B cell (primary cell): Measurements from ENCODE around the gene AHCY. TPM values are rescaled to one million over a fixed set of nuclear protein-coding genes. Genes with fewer than 3 reads are reported as not detected.

ENCODE experiments used
- ATAC-seq: fragments of 200-7000 bp; cut with Tn5 transposase; one replicate; pipeline ENCODE4 v1.10.0; 2021; ENCODE audit warnings: low read depth, mild to moderate bottlenecking, moderate number of reproducible peaks, moderate library complexity
- CTCF ChIA-PET: fragments of 350-600 bp; sonication (Branson Sonifier 250); formaldehyde crosslinking; loops from one replicate; lab custom pipeline; 2021; ENCODE audit warnings: antibody characterized with exemption, inconsistent platforms; lab: Charles Lee
- POLR2A ChIA-PET: fragments of 350-600 bp; sonication (Branson Sonifier 250); formaldehyde crosslinking; loops from one replicate; lab custom pipeline; 2021; ENCODE audit warnings: antibody characterized with exemption; lab: Charles Lee
- DNase-seq: peaks from one replicate; pipeline ENCODE4 v3.0.0; 2013
- H2AFZ ChIP-seq: 2 replicates; pipeline ENCODE4 v1.6.1; 2012; ENCODE audit warnings: mild to moderate bottlenecking, low read depth, low read length; ENCODE audit not compliant: insufficient read depth, poor library complexity, severe bottlenecking
- H3K27ac ChIP-seq, 2 donors: 1 replicate in 1 of 2; 2 replicates in 1 of 2; pipeline ENCODE4 v1.5.1; 2012 to 2013; ENCODE audit warnings: low read length in 2 of 2, mild to moderate bottlenecking in 2 of 2, moderate library complexity in 1 of 2
- H3K27me3 ChIP-seq, 4 experiments: fragments of 200-600 bp in 1 of 4; sonication (generic) in 1 of 4; replicated peaks in 1 of 4; 1 replicate in 2 of 4; 2 replicates in 2 of 4; pipeline versions ENCODE4 v1.6.1 to v1.7.0; 2013 to 2016; ENCODE audit warnings: low read length in 3 of 4, mild to moderate bottlenecking in 2 of 4, mixed read lengths in 1 of 4, moderate library complexity in 1 of 4; ENCODE audit not compliant: insufficient read depth in 4 of 4, control insufficient read depth in 3 of 4; ENCODE audit errors: control extremely low read depth in 1 of 4
- H3K36me3 ChIP-seq, 2 experiments: replicated peaks in 1 of 2; 1 replicate in 1 of 2; 2 replicates in 1 of 2; pipeline versions ENCODE4 v1.6.1 to v1.7.1; 2013; ENCODE audit warnings: low read length in 1 of 2; ENCODE audit not compliant: insufficient read depth in 2 of 2, control insufficient read depth in 1 of 2; ENCODE audit errors: control extremely low read depth in 1 of 2, extremely low read depth in 1 of 2
- H3K4me1 ChIP-seq, 2 donors: fragments of 200-600 bp in 1 of 2; sonication (generic) in 1 of 2; 1 replicate in 1 of 2; 2 replicates in 1 of 2; pipeline versions ENCODE4 v1.5.1 to v1.6.1; 2013 to 2017; ENCODE audit warnings: low read length in 2 of 2; ENCODE audit not compliant: control insufficient read depth in 2 of 2, insufficient read depth in 2 of 2
- H3K4me2 ChIP-seq: replicated peaks from 2 replicates; pipeline ENCODE3; 2012; ENCODE audit warnings: mild to moderate bottlenecking, low read depth, low read length; ENCODE audit not compliant: poor library complexity, severe bottlenecking
- H3K4me3 ChIP-seq, 5 experiments: fragments of 200-600 bp in 1 of 5; sonication (generic) in 1 of 5; 1 replicate in 3 of 5; 2 replicates in 2 of 5; pipeline versions ENCODE4 v1.5.1 to v1.7.0; 2011 to 2016; ENCODE audit warnings: low read length in 4 of 5, mild to moderate bottlenecking in 4 of 5, low read depth in 2 of 5, control low read depth in 1 of 5, moderate library complexity in 1 of 5; ENCODE audit not compliant: insufficient read depth in 1 of 5; ENCODE audit errors: control extremely low read depth in 1 of 5, extremely low read depth in 1 of 5
- H3K79me2 ChIP-seq: fragments of 200-600 bp; sonication (generic); one replicate; pipeline ENCODE4 v1.6.0; 2016; ENCODE audit warnings: low read length; ENCODE audit not compliant: control insufficient read depth, insufficient read depth
- H3K9ac ChIP-seq: fragments of 200-600 bp; sonication (generic); 2 replicates; pipeline ENCODE4 v1.6.1; 2017; ENCODE audit warnings: mild to moderate bottlenecking, low read length, moderate library complexity
- H3K9me3 ChIP-seq, 3 donors: one replicate each; pipeline versions ENCODE4 v1.6.1 to v1.7.1; 2013; ENCODE audit warnings: low read length in 2 of 3; ENCODE audit not compliant: control insufficient read depth in 2 of 3, insufficient read depth in 1 of 3; ENCODE audit errors: control extremely low read depth in 1 of 3
- H4K20me1 ChIP-seq: 2 replicates; pipeline ENCODE4 v1.6.0; 2012; ENCODE audit warnings: mild to moderate bottlenecking, low read length; ENCODE audit not compliant: insufficient read depth, control insufficient read depth, poor library complexity, severe bottlenecking
- H3K27ac Mint-ChIP-seq: one replicate; pipeline ENCODE4 v1.8.0; 2021; ENCODE audit warnings: mixed read lengths
- H3K27me3 Mint-ChIP-seq: one replicate; pipeline ENCODE4 v1.8.0; 2021; ENCODE audit warnings: mixed read lengths
- H3K4me1 Mint-ChIP-seq: one replicate; pipeline ENCODE4 v1.8.0; 2021; ENCODE audit warnings: mixed read lengths
- H3K4me3 Mint-ChIP-seq: one replicate; pipeline ENCODE4 v1.8.0; 2021; ENCODE audit warnings: mixed read lengths
- H3K9me3 Mint-ChIP-seq: one replicate; pipeline ENCODE4 v1.8.0; 2022; ENCODE audit warnings: mixed read lengths; ENCODE audit not compliant: insufficient read depth
- CTCF ChIP-seq: fragments of 200-600 bp; IDR thresholded peaks from one replicate; pipeline ENCODE4 v1.8.0; 2022; ENCODE audit warnings: antibody characterized with exemption, mild to moderate bottlenecking
- EZH2 ChIP-seq: IDR thresholded peaks from 2 replicates; pipeline ENCODE4 v1.6.1; 2012; ENCODE audit warnings: borderline replicate concordance, low read depth, mild to moderate bottlenecking, moderate library complexity, low read length; ENCODE audit not compliant: insufficient read depth, poor library complexity, severe bottlenecking
- WGBS: methylation state at CpG from one replicate; pipeline ENCODE4 v1.1.5; 2013; ENCODE audit warnings: missing lambda C conversion rate; ENCODE audit not compliant: insufficient coverage; 5-methylcytosine and 5-hydroxymethylcytosine counted together
- intact Hi-C: fragments of 100-400 bp; cut with micrococcal nuclease; formaldehyde crosslinking; loops from one replicate; pipeline ENCODE4 v1.10.0; 2022
- polyA plus RNA-seq: library from polyadenylated mRNA; depleted of rRNA; stranded (reverse); fragments of >200 nt; gene quantifications from 2 replicates; pipeline ENCODE4 v1.2.3, GENCODE V29; 2012
- total RNA-seq, 2 donors: library from RNA; stranded (reverse); fragments of 120-200 nt in 1 of 2; gene quantifications; 1 replicate in 1 of 2; 2 replicates in 1 of 2; pipeline versions ENCODE4 v1.2.3 to v1.2.4, GENCODE V29; 2013 to 2022

The AHCY gene
- total and polyA plus RNA-seq, 2 donors (not counting 1 experiment from before 2014, with no cell fraction given), result 43.6 to 44.0 TPM

- H2AFZ ChIP-seq, result peak overlapping the region; percentile 98
- intact Hi-C loops, result loop anchor here (2.0 to 5.0 kb wide), 5 partner anchors 406 to 1240 kb away; partner anchors contain the start of genes EIF6, ERGIC3 and NCOA6
- peaks cover 4 to 18% of the 10 kb centered on the region in 2 donors for H3K4me1 ChIP-seq
Measured at GRCh38 chr20:34302312-34302722, 838 bp downstream of the AHCY start.

More at GRCh38 chr20:34302312-34302722, 838 bp downstream of the AHCY start:
- H3K27me3 Mint-ChIP-seq, result no peaks in the 10 kb centered on the region
- peak overlapping the region; percentile 97 for H3K4me3 Mint-ChIP-seq
- peaks cover 19% of the 10 kb centered on the region for H3K4me1 Mint-ChIP-seq
- ChIA-PET CTCF (interaction anchor here (1.0 to 2.1 kb wide), 9 partner anchors 10 to 467 kb away, joined by 3 to 12 read pairs (median 4); no protein-coding TSS in a partner anchor), POLR2A (interaction anchor here (1.0 to 1.2 kb wide), 3 partner anchors 11 to 1440 kb away, joined by 3 to 4 read pairs (median 3); partner anchors contain the start of genes EIF2S2 and RBM39)
- Histone ChIP-seq H3K27me3 (no peaks in the 10 kb centered on the region), H3K9me3 (no peaks in the 10 kb centered on the region), H4K20me1 (no peaks in the 10 kb centered on the region), H3K4me3 (peak overlapping the region; percentile 65 to 93 (median 85)), H3K36me3 (no peaks in the 10 kb centered on the region), H3K27ac (peak overlapping the region; percentile 57 to 87), H3K9ac (peak overlapping the region; percentile 90), H3K79me2 (peaks cover 33% of the 10 kb centered on the region), H3K4me2 (peak overlapping the region; percentile 82)
- TF ChIP-seq EZH2, result no peak
- TF ChIP-seq CTCF, result peak; percentile 38
- DNase-seq (peak; percentile 28), ATAC-seq (no peak)
- H3K27ac Mint-ChIP-seq, result peak overlapping the region; percentile 74
- 53% methylated on average over 7 of the region's 9 CpGs for WGBS
- H3K9me3 Mint-ChIP-seq, result no peaks in the 10 kb centered on the region
